ENCODE data around the gene PHF5A. TPM values are rescaled to one million over a fixed set of nuclear protein-coding genes. Genes with fewer than 3 reads are reported as not detected.
A peak's percentile ranks its signal among the peaks of the same experiment; 100 is the strongest.
"Not testable (repeated sequence)": the region's sequence is repeated elsewhere in the genome, so short reads cannot be mapped to it uniquely, and the experiment has no call there.

Gene PHF5A
- total RNA-seq, 2 donors from 2014 or later, result 39.5 to 55.0 TPM

- DNase-seq, result no peak
- intact Hi-C loops (cut with DNase I), result no loop called here
- H3K4me3 ChIP-seq, result no peak overlapping the region
- H3K9ac ChIP-seq (ENCODE audit: low read depth in 2 of 2, low read length in 2 of 2), result no peak overlapping the region
- H3K27me3 ChIP-seq, result no peaks in the 10 kb centered on the region
- H3K4me1 ChIP-seq, result peaks cover 8% of the 10 kb centered on the region
- TF ChIP-seq, protein P1, sequence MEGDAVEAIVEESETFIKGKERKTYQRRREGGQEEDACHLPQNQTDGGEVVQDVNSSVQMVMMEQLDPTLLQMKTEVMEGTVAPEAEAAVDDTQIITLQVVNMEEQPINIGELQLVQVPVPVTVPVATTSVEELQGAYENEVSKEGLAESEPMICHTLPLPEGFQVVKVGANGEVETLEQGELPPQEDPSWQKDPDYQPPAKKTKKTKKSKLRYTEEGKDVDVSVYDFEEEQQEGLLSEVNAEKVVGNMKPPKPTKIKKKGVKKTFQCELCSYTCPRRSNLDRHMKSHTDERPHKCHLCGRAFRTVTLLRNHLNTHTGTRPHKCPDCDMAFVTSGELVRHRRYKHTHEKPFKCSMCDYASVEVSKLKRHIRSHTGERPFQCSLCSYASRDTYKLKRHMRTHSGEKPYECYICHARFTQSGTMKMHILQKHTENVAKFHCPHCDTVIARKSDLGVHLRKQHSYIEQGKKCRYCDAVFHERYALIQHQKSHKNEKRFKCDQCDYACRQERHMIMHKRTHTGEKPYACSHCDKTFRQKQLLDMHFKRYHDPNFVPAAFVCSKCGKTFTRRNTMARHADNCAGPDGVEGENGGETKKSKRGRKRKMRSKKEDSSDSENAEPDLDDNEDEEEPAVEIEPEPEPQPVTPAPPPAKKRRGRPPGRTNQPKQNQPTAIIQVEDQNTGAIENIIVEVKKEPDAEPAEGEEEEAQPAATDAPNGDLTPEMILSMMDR (IDR thresholded peaks at IDR 0.05), result no peak
- H3K27ac ChIP-seq, result peak overlapping the region; percentile 40
- no peaks in the 10 kb centered on the region for H3K9me3 ChIP-seq
- H3K36me3 ChIP-seq, result peaks cover 2% of the 10 kb centered on the region
Observed at GRCh38 chr22:41470886-41471285, 2.4 kb upstream of the PHF5A start.

DNA sequence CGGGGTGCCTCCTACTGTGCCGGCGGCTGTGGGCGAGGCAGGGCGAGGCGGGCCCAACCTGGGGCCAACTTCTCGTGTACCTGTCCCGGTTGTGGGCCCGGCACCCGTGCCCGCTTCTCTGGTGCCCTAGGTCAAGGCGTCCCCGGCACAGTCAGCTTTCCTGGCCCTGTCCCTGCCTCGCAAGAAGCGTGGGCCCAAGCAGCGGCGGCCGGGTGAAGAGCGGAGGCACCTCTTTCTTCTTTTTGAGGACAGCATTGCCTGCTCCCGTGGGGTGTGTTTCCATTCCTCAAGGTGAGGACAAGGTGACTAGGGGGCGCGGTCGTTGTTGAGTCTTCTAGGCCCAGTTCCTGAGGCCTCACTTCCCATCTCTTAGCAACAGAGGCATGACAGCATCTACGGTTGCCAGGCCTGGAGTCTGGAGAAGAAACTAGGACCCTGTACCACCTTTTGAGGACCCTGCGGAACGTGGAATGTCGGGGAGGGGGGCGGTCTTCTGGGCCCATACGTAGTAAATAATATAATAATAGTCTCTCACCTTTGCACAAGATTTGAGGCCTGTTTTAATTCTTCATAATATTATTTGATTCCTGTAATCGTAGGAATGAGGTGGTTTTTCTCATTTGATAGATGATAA, 843 bp upstream of the PHF5A start:
- TF ChIP-seq, protein P1 (IDR thresholded peaks at IDR 0.05), result no peak
- H3K9ac ChIP-seq (ENCODE audit: low read depth in 2 of 2, low read length in 2 of 2), result peak overlapping the region; percentile 89 to 94
- H3K4me1 ChIP-seq, result peaks cover 8% of the 10 kb centered on the region
- H3K27me3 ChIP-seq, result no peaks in the 10 kb centered on the region
- H3K36me3 ChIP-seq, result peaks cover 12% of the 10 kb centered on the region
- intact Hi-C loops (cut with DNase I), result no loop called here
- peak; percentile 82 for DNase-seq
- H3K27ac ChIP-seq, result peak overlapping the region; percentile 78
- H3K4me3 ChIP-seq, result peak overlapping the region; percentile 80
- no peaks in the 10 kb centered on the region for H3K9me3 ChIP-seq

GRCh38 chr22:41461901-41462300, 6.6 kb downstream of the PHF5A start:
- intact Hi-C loops (cut with DNase I), result no loop called here
- TF ChIP-seq, protein P1 (IDR thresholded peaks at IDR 0.05), result no peak

DNA sequence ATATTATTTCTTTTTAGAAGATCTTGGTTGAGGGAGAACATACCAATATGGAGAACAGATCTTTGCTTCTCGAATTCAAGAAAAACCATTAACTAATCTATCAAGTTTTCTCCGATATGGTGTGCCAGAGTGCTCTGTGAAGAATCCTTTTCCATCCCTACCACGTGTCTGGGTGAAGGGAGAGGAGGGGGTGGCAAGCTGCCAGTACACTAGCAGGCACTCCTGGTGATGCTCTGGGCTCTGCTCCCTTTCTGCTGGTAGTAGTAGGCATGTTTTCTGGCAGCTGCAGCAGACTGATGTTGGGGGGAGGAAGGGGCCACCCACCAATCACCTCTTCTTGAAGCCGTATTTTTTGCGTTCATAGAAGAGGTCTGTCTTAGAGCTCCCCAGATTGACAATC, 8.4 kb downstream of the PHF5A start:
- H3K36me3 ChIP-seq; H3K9me3 ChIP-seq; H3K9ac ChIP-seq (ENCODE audit: low read depth in 2 of 2, low read length in 2 of 2); intact Hi-C loops (cut with DNase I); H3K27me3 ChIP-seq; H3K27ac ChIP-seq; H3K4me1 ChIP-seq; DNase-seq; H3K4me3 ChIP-seq: not testable (repeated sequence)

More at GRCh38 chr22:41461901-41462300, 6.6 kb downstream of the PHF5A start:
- Histone ChIP-seq H3K9ac (ENCODE audit: low read depth in 2 of 2, low read length in 2 of 2) (no peak overlapping the region), H3K27ac (no peak overlapping the region), H3K36me3 (peaks cover 16% of the 10 kb centered on the region), H3K4me3 (no peak overlapping the region), H3K4me1 (no peaks in the 10 kb centered on the region), H3K9me3 (no peaks in the 10 kb centered on the region), H3K27me3 (no peaks in the 10 kb centered on the region)
- DNase-seq, result no peak

DNA sequence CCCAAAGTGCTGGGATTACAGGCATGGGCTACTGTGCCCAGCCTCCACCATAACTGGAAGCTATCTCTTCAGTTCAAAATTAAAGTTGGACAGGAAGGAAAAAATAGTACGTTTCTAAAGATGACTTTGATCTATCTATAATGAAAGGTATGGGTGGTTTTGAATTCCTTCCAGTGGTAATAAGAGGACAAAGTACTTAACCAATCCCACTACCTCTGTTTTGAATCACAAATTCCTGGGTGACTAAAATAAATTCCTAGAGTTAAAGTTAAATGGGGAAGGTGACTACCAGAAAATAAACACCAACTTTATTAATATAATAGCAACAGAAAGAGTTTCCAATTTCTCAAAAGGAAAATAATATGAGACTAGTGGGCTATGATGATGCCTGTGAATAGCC, 9.1 kb downstream of the PHF5A start:
- no peaks in the 10 kb centered on the region for H3K9me3 ChIP-seq
- no peaks in the 10 kb centered on the region for H3K27me3 ChIP-seq
- no peak overlapping the region for H3K4me3 ChIP-seq
- no peaks in the 10 kb centered on the region for H3K4me1 ChIP-seq
- H3K27ac ChIP-seq, result no peak overlapping the region
- TF ChIP-seq, protein P1 (IDR thresholded peaks at IDR 0.05), result no peak
- intact Hi-C loops (cut with DNase I), result no loop called here
- H3K36me3 ChIP-seq, result peaks cover 3% of the 10 kb centered on the region
- no peak overlapping the region for H3K9ac ChIP-seq (ENCODE audit: low read depth in 2 of 2, low read length in 2 of 2)
- DNase-seq, result no peak

DNA sequence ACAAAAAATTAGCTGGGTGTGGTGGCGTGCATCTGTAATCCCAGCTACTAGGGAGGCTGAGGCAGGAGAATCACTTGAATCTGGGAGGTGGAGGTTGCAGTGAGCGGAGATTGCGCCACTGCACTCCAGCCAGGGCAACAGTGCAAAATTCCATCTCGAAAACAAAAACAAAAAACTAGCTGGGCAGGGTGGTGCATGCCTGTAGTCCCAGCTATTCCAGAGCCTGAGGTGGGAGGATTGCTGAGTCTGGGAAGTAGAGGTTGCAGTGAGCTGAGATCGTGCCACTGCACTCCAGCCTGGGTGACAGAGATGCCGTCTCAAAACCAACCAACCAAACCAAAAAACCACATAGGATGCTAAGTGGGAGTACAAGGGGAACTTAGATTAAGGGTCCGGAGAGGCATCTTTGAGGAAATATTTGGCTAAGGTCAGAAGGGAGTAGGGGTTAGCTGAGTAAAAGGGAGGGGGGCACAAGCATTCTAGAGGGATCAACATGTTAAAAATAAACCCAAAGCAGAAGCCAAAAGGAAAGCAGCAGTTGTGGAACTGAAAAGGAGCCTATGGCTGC, 10.2 kb downstream of the PHF5A start:
- no peak overlapping the region for H3K4me3 ChIP-seq

More for the DNA sequence above, 10.2 kb downstream of the PHF5A start:
- no peak for DNase-seq
- TF ChIP-seq, protein P1 (IDR thresholded peaks at IDR 0.05), result no peak
- Histone ChIP-seq H3K4me1 (no peaks in the 10 kb centered on the region), H3K9me3 (no peaks in the 10 kb centered on the region), H3K27me3 (no peaks in the 10 kb centered on the region), H3K9ac (ENCODE audit: low read depth in 2 of 2, low read length in 2 of 2) (no peak overlapping the region), H3K27ac (no peak overlapping the region), H3K36me3 (peaks cover 3% of the 10 kb centered on the region)
- intact Hi-C loops (cut with DNase I), result no loop called here

All from colonic mucosa (tissue), 4 donors.